Measurements from ENCODE around the gene NTN1. TPM values are rescaled to one million over a fixed set of nuclear protein-coding genes. Genes with fewer than 3 reads are reported as not detected.

NTN1 gene
- total and polyA plus RNA-seq, 3 experiments from 2014 or later = 0.24 to 0.33 TPM; not detected in 1

GRCh38 chr17:9221922-9222180 is 200.5 kb downstream of the NTN1 start:
- no peaks in the 10 kb centered on the region for H3K36me3 ChIP-seq (ENCODE audit: insufficient read depth, low read length)
- CTCF ChIA-PET = no interaction called here
- H3K4me1 ChIP-seq (ENCODE audit: insufficient read depth, low read length) = peaks cover 6% of the 10 kb centered on the region
- POLR2A ChIA-PET = no interaction called here
- H3K4me3 Mint-ChIP-seq = no peak overlapping the region
- H3K27ac ChIP-seq (ENCODE audit: low read depth, low read length) = no peak overlapping the region
- no peak overlapping the region for H3K4me3 ChIP-seq (ENCODE audit: low read length)
- DNase-seq = no peak
- peaks cover 0 to 5% (median 4%) of the 10 kb centered on the region in 5 donors for H3K9me3 Mint-ChIP-seq
- H3K27me3 Mint-ChIP-seq = peaks cover 3 to 5% of the 10 kb centered on the region in 2 donors
- no peaks in the 10 kb centered on the region for H3K9me3 ChIP-seq (ENCODE audit: low read length)
- peak overlapping the region in 1 of 8 donors; percentile 9 for H3K27ac Mint-ChIP-seq
- peaks cover 0 to 4% (median 2%) of the 10 kb centered on the region in 3 donors for H3K36me3 Mint-ChIP-seq
- peaks cover 0 to 3% (median 0%) of the 10 kb centered on the region in 3 donors for H3K4me1 Mint-ChIP-seq
- H3K27me3 ChIP-seq (ENCODE audit: insufficient read depth, low read length, poor library complexity, severe bottlenecking) = no peaks in the 10 kb centered on the region

GRCh38 chr17:9223531-9223930 is 202.2 kb downstream of the NTN1 start:
- ChIA-PET CTCF (no interaction called here), POLR2A (no interaction called here)
- Mint-ChIP-seq H3K36me3 (no peaks in the 10 kb centered on the region), H3K9me3 (no peaks in the 10 kb centered on the region), H3K4me1 (peaks cover 0 to 3% (median 0%) of the 10 kb centered on the region in 3 donors), H3K4me3 (peak overlapping the region in 1 of 7 donors; percentile 32), H3K27ac (no peak overlapping the region), H3K27me3 (peaks cover 3 to 5% of the 10 kb centered on the region in 2 donors)
- H3K4me3 ChIP-seq (ENCODE audit: low read length) = no peak overlapping the region
- peaks cover 8% of the 10 kb centered on the region for H3K4me1 ChIP-seq (ENCODE audit: insufficient read depth, low read length)
- DNase-seq = no peak
- H3K27me3 ChIP-seq (ENCODE audit: insufficient read depth, low read length, poor library complexity, severe bottlenecking) = no peaks in the 10 kb centered on the region
- H3K9me3 ChIP-seq (ENCODE audit: low read length) = no peaks in the 10 kb centered on the region
- H3K27ac ChIP-seq (ENCODE audit: low read depth, low read length) = no peak overlapping the region
- H3K36me3 ChIP-seq (ENCODE audit: insufficient read depth, low read length) = no peaks in the 10 kb centered on the region

GRCh38 chr17:9224485-9224884 is 203.2 kb downstream of the NTN1 start:
- Mint-ChIP-seq H3K27ac (no peak overlapping the region), H3K4me3 (no peak overlapping the region), H3K4me1 (peaks cover 0 to 3% (median 0%) of the 10 kb centered on the region in 3 donors), H3K9me3 (no peaks in the 10 kb centered on the region), H3K36me3 (no peaks in the 10 kb centered on the region), H3K27me3 (peaks cover 3 to 4% of the 10 kb centered on the region in 2 donors)
- no peak overlapping the region for H3K4me3 ChIP-seq (ENCODE audit: low read length)
- H3K9me3 ChIP-seq (ENCODE audit: low read length) = no peaks in the 10 kb centered on the region
- no peak overlapping the region for H3K27ac ChIP-seq (ENCODE audit: low read depth, low read length)
- no peak for DNase-seq
- no peaks in the 10 kb centered on the region for H3K27me3 ChIP-seq (ENCODE audit: insufficient read depth, low read length, poor library complexity, severe bottlenecking)
- ChIA-PET POLR2A (no interaction called here), CTCF (no interaction called here)
- H3K36me3 ChIP-seq (ENCODE audit: insufficient read depth, low read length) = no peaks in the 10 kb centered on the region
- peaks cover 8% of the 10 kb centered on the region for H3K4me1 ChIP-seq (ENCODE audit: insufficient read depth, low read length)

GRCh38 chr17:9225305-9226101 is 204.2 kb downstream of the NTN1 start:
- H3K4me1 Mint-ChIP-seq = peaks cover 0 to 3% (median 0%) of the 10 kb centered on the region in 3 donors
- H3K4me3 Mint-ChIP-seq = no peak overlapping the region
- Histone ChIP-seq H3K4me3 (ENCODE audit: low read length) (no peak overlapping the region), H3K4me1 (ENCODE audit: insufficient read depth, low read length) (peaks cover 8% of the 10 kb centered on the region), H3K9me3 (ENCODE audit: low read length) (no peaks in the 10 kb centered on the region), H3K36me3 (ENCODE audit: insufficient read depth, low read length) (no peaks in the 10 kb centered on the region), H3K27ac (ENCODE audit: low read depth, low read length) (no peak overlapping the region), H3K27me3 (ENCODE audit: insufficient read depth, low read length, poor library complexity, severe bottlenecking) (no peaks in the 10 kb centered on the region)
- peak overlapping the region in 1 of 8 donors; percentile 9 for H3K27ac Mint-ChIP-seq
- H3K36me3 Mint-ChIP-seq = no peaks in the 10 kb centered on the region
- no peak for DNase-seq
- CTCF ChIA-PET = no interaction called here
- POLR2A ChIA-PET = interaction anchor here (0.6 kb wide), 1 partner anchor 11 kb away, joined by 3 read pairs; no protein-coding TSS in a partner anchor
- no peaks in the 10 kb centered on the region for H3K9me3 Mint-ChIP-seq
- H3K27me3 Mint-ChIP-seq = peaks cover 0 to 1% of the 10 kb centered on the region in 2 donors

- Mint-ChIP-seq H3K4me1 (peaks cover 0 to 3% (median 0%) of the 10 kb centered on the region in 3 donors), H3K27me3 (peaks cover 0 to 1% of the 10 kb centered on the region in 2 donors), H3K9me3 (no peaks in the 10 kb centered on the region), H3K4me3 (no peak overlapping the region), H3K27ac (no peak overlapping the region), H3K36me3 (no peaks in the 10 kb centered on the region)
- no peak overlapping the region for H3K27ac ChIP-seq (ENCODE audit: low read depth, low read length)
- H3K9me3 ChIP-seq (ENCODE audit: low read length) = no peaks in the 10 kb centered on the region
- ChIA-PET POLR2A (interaction anchor here (0.6 kb wide), 1 partner anchor 10 kb away, joined by 3 read pairs; no protein-coding TSS in a partner anchor), CTCF (interaction anchor here (1.1 kb wide), 1 partner anchor 10 kb away, joined by 3 read pairs; no protein-coding TSS in a partner anchor)
- no peak overlapping the region for H3K4me3 ChIP-seq (ENCODE audit: low read length)
- H3K4me1 ChIP-seq (ENCODE audit: insufficient read depth, low read length) = peaks cover 8% of the 10 kb centered on the region
- H3K27me3 ChIP-seq (ENCODE audit: insufficient read depth, low read length, poor library complexity, severe bottlenecking) = no peaks in the 10 kb centered on the region
- no peaks in the 10 kb centered on the region for H3K36me3 ChIP-seq (ENCODE audit: insufficient read depth, low read length)
- DNase-seq = no peak
Measured at GRCh38 chr17:9226130-9226793, 205.0 kb downstream of the NTN1 start.

GRCh38 chr17:9226794-9227135 is 205.5 kb downstream of the NTN1 start:
- Histone ChIP-seq H3K4me3 (ENCODE audit: low read length) (no peak overlapping the region), H3K27me3 (ENCODE audit: insufficient read depth, low read length, poor library complexity, severe bottlenecking) (no peaks in the 10 kb centered on the region), H3K9me3 (ENCODE audit: low read length) (no peaks in the 10 kb centered on the region), H3K4me1 (ENCODE audit: insufficient read depth, low read length) (peaks cover 8% of the 10 kb centered on the region), H3K27ac (ENCODE audit: low read depth, low read length) (no peak overlapping the region), H3K36me3 (ENCODE audit: insufficient read depth, low read length) (no peaks in the 10 kb centered on the region)
- Mint-ChIP-seq H3K27me3 (peaks cover 0 to 1% of the 10 kb centered on the region in 2 donors), H3K4me1 (peaks cover 0 to 3% (median 0%) of the 10 kb centered on the region in 3 donors), H3K4me3 (no peak overlapping the region), H3K27ac (no peak overlapping the region), H3K9me3 (no peaks in the 10 kb centered on the region), H3K36me3 (no peaks in the 10 kb centered on the region)
- ChIA-PET POLR2A (no interaction called here), CTCF (interaction anchor here (1.1 kb wide), 1 partner anchor 9 kb away, joined by 3 read pairs; no protein-coding TSS in a partner anchor)
- no peak for DNase-seq

- Histone ChIP-seq H3K4me1 (ENCODE audit: insufficient read depth, low read length) (peaks cover 8% of the 10 kb centered on the region), H3K27me3 (ENCODE audit: insufficient read depth, low read length, poor library complexity, severe bottlenecking) (no peaks in the 10 kb centered on the region), H3K4me3 (ENCODE audit: low read length) (no peak overlapping the region), H3K9me3 (ENCODE audit: low read length) (no peaks in the 10 kb centered on the region), H3K36me3 (ENCODE audit: insufficient read depth, low read length) (no peaks in the 10 kb centered on the region), H3K27ac (ENCODE audit: low read depth, low read length) (no peak overlapping the region)
- no peak for DNase-seq
- ChIA-PET POLR2A (no interaction called here), CTCF (no interaction called here)
- no peak overlapping the region for H3K4me3 Mint-ChIP-seq
- no peak overlapping the region for H3K27ac Mint-ChIP-seq
- H3K27me3 Mint-ChIP-seq = no peaks in the 10 kb centered on the region
- H3K4me1 Mint-ChIP-seq = peaks cover 0 to 3% (median 0%) of the 10 kb centered on the region in 3 donors
- H3K36me3 Mint-ChIP-seq = no peaks in the 10 kb centered on the region
- no peaks in the 10 kb centered on the region for H3K9me3 Mint-ChIP-seq
Measured at GRCh38 chr17:9227819-9228407, 206.6 kb downstream of the NTN1 start.
